SKM-1 (cell line): ENCODE data around the gene DLG5.
A peak's percentile ranks its signal among the peaks of the same experiment; 100 is the strongest.

Experiments
- DNase-seq: peaks from one replicate; lab custom pipeline; 2025; ENCODE audit not compliant: unreplicated experiment; lab: John Stamatoyannopoulos, UW

Gene DLG5

DNA sequence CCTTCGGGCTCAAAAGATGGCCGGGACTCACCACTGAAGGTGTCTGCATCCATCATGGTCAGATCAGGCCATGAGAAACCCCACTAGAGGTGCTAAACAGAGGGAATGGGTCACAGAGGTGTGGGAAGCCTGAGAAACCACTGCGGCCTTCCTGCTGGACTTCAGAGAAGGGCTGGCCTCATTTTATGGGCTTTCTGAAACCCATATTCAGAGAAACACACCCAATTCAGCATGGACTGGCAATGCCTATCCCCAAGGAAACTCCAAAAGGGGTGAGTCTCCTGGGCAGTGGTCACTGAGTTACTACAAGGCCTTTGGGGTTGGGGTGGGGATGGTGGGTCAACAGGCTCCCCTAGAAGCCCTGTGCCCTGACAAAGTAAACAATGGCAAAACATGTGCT lies 58.0 kb downstream of the DLG5 start:
- no peak for DNase-seq

DNA sequence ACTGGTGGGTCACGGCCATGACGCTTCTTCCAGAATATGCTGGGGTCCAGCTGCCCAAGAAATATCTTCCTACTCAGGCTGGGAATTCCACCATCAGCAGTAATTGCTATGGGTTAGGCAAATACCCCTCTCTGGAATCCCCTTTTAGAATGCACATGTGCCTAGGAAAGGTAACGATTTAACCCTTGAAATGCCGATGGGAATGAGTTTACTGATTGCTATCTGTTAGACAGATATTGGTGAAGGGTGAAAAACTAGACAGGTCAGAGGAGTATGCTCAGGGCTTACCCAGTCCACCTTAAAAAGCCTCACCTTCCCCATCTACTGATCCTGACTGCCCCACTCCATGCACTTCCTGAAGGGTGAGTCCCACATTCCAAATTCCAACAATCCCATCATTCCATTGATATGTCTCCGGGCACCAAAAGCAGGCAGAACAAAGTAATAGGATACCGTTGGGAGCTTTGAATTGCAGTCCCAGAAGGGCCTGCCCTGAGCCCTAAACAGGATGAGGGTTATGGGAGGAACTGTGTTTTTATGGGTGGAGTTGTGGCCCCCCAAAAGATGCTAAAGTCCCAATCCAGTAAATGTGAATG lies 59.3 kb downstream of the DLG5 start:
- no peak for DNase-seq

DNA sequence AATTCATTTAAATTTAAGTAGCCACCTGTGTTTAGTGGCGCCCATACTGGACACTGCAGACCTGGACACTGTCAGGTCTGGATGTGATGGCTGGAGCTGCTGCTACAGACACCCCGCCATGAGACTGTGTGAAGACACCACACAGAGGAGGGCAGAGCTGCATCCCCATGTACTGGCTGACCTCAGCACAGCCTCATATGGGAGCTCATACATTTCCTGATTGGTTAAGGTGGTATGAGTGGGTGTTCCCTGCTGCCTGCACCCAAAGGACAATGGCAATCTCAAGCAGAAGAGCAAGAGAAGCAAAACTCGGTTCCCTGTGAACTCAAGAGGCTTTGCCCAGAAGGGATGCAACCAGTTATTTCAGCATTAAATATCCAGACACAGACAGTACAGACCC lies 60.0 kb downstream of the DLG5 start:
- no peak for DNase-seq

DNA sequence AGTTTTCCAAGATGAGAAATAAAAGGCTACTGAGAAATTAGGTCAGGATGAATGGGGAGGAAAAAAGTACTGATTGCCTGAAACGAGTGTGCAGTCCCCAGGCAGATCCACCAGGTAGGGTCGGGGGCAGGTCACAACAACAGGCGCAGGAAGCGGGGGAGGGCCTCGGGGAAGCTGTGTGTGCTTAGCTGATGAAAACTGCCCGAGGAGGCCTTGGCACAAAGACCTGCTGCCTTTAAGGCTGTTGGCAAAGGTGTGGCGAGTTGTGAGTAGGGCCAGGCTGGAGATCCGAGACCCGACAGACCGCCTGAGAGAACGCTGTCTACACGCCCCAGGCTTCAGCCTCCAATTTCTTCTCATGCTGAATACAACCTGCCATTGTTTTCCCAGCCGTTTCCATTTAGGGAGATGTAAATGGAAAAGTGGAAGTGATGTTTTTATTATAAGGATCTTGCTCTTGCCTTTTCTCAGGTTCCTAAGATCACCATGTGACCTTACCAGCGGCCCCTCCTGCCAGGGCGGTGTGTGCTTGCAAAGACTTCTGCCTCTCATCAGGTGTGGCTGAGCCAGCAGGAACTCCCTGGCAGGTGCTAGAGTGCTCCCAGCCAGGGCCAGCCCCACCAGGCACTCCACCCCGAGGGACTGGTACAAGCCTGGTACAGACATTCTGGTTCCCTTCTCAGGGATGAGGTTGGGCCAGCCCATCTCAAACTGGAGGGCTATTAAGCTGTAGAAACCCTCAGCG lies 60.8 kb downstream of the DLG5 start:
- DNase-seq = no peak

DNA sequence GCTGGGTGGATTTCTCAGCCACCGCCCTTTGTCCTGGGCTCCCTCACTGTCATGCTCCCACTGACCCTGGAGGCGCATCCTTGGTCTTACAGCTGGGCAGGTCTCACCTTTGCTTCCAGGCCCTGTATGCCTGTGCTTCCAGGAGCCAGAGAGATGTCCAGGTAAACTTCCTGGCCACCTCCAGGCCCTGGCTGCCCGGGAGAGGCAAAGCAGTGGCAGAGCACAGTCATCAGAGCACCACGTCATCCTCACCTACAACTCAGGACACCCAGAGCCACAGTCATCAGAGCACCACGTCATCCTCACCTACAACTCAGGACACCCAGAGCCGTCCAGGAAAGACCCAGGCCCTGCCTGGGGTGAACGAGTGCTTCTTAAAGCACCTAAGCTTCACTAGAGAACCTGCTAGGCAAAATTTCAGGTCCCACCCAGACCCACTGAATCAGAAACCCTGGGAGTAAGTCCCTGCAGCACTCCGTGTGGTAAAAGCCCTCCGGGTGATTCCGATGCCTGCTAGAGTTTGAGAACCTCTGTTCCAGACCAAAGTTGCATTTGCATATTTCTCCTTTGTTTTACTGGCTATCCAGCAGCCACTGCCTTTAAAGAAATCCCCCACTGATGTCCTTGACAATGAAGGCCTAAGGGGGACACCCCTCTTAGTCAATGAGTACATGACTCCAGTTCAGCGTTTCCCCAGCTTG lies 62.3 kb downstream of the DLG5 start:
- DNase-seq = no peak

DNA sequence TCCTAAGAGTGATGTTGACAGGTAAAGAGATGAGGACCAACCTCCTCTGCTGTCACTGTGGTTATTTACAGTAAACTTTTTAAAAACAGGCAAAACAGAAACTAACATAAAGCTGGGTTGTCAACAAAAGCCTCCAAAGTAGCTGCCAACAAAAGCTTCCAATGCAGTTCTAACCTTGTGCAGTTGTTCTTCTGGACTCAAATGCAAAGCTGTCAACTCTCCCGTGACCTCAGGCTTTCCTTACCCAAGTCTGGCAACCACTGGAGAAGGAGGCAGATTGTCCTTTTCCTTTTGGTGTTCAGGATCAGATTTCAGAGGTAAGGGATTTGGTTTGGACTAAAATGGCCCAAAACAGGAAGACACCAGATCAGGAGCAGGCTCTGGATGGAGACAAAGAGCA lies 63.1 kb downstream of the DLG5 start:
- no peak for DNase-seq

DNA sequence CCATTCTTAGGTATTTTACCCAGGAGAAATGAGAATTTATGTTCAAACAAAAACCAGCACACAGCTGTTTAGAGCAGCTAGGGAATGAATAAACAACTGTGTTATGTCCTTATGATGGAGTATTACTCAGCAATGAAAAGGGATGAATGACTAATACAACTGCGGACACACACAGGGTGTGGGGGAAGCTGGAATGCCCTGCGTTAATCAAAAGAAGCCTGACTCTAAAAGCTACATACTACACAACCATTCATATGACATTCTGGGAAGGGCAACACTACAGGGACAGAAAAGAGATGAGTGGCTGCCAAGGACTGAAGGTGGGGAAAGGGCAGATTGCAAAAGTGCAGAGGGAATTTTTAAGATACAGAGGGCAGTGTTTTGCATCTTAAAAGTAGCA lies 64.0 kb downstream of the DLG5 start:
- DNase-seq = no peak

DNA sequence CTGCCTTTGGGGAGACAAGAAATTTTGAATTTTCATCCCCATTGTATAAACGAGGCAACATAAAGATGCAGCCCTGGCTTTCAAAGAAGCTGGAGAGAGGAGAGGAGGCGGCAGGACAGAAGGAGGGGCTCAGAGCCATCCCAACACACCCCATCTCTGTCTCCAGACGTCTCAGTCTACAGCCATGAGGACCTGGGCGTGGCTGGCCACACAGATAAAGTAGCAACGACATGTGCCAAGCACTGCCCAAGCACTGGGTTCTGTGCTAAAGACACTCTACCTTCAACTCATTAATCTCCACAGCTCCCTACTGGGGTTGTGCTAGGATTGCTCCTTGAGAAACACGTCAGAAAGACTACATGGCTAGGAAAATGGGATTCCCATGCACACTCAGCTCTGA lies 65.2 kb downstream of the DLG5 start:
- no peak for DNase-seq

DNA sequence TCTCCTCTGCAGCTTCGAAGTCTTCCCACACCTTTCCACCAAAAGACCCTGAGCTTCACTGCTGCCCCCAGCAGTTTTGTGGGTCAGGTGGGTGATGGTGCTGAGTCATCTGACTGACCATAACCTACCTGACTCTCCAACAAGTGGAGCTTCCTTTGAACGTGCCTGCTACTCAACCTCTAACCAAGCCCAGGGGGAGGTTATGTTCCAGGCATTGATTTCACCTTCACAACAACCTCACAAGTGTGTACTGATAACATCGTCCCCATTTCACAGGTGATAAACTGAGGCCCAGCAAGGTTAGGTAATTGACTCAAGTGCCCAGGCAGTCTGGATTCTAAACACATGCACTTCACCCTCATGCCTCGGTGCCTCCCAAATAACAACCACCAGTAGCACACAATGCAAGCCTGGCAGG lies 66.7 kb downstream of the DLG5 start:
- no peak for DNase-seq

DNA sequence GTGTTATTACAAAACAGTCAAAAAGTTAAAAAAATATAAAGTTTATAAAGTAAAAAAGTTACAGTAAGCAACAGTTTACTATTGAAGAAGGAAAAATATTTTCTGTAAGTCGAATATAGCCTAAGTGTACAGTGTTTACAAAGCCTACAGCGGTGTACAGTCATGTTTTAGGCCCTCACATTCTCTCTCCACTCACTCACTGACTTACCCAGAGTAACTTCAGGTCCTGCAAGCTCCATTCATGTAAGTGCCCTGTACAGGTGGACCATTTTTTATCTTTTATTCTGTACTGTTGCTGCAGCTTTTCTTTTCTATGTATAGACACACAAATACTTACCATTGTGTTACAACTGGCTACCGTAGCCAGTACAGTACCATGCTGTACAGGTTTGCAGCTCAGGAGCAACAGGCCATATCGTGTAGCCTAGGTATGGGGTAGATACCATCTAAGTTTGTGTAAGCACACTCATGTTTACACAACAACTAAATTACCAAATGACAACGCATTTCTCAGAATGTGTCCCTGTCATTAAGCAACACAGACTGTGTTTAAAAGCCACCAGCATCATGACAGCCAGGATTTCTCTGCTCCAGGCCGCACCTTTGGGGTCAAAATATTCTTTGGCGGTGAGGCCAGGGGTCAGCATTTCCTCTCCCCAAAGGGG lies 67.2 kb downstream of the DLG5 start:
- no peak for DNase-seq

DNA sequence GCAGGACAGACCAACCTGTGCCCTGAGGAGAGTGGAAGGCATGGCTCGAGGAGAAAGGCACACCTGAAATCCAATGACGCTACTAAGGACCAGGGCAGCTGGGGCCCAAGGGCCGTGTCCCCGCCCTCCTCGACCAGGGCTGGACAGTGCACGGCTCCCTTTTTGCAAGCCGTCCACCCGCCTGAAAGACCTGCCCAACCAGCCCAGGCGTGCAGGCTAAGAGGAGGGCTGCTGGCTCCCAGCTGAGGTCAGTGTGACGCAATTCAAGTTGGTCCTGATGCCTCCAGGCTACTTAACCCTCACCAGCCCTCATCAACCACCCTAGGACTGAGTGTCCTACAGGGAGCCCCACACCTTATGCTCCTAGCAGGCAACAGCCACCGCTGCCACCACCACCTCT lies 69.3 kb downstream of the DLG5 start:
- no peak for DNase-seq

DNA sequence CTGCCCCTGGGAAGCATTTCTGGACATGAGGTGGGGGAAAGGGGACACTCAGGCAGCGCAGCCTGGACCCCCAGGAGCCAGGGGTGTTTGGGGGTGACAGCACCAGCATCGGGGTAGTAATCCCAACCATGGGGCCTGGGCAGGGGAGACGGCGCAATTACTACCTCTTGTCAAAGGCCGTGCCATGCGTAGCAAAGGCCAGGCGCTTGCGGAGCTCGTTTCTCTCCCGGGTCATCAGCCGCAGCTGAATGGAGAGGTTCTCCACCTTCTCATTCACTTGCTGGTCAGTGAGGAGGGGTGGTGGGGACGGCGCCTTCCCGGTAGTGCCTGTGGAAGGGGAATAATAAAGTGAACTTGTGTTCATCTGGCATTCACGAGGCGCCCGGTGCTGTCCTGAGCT lies 70.0 kb downstream of the DLG5 start:
- no peak for DNase-seq

DNA sequence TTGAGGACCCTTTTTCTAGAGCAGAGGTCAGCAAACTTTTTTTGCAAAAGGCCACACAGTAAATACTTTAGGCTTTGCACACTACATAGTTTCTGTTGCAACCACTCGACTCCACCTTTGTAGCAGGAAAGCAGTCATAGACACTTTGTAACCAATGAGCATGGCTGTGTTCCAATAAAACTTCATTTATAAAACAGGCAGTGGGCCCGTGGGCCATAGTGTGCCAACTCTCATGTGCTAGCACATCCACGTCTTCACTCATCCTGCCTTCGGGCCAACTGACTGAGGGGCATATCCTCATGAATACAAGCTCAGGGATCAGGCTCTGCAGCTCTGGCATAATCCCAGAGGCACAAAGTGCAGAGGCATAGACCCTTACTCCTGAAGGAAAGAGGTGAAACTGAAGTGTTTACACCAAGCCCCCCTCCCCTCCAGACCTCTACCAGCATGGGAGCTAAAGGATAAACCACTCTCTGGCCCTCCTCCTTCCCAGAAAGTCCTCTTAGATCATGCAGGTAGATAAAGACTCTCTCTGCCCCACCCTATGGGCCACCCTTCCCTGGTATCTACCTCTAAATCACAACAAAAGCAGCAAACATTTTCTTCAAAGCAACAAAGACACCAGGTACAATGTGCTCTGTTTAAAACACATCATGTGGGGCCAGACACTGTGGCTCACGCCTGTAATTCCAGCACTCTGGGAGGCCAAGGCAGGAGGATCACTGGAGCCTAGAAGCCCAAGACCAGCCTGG lies 71.0 kb downstream of the DLG5 start:
- no peak for DNase-seq

DNA sequence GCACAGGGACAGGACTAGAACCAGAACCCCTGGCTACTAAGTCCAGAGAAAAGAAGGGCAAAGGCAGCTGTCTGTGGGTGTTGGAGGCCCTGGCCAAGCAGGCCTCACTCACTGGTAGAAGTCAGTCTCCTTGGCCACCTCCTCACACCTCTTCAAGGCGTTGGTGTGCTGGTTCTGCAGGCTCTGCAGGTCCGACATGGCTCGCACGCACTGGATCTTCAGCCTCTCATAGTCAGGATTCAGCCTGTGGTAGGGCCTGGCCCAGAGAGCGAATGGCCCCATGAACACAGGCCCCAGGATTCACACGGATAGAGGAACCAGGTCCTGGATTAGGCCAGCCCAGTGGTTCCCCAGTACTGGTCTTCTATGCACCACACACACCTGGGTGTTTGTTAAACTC lies 72.4 kb downstream of the DLG5 start:
- no peak for DNase-seq

DNA sequence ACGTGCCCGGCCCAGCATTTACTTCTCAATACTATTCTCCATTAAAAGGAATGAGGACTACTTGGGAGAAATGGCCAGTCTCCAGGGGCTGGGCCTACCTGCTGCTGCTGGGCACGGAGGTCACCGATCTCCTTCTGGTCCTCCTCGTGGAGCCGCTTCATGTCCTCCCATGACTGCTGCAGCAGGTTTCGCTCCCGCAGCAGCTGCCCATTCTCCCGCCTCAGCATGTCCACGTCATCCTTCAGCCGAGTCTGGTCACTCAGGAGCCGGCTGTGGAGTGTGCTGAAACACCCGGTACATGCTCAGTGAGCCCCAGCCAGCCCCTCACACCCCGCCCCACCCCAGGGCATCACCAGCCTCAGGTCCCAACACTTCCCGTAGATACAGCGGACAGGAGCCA lies 73.3 kb downstream of the DLG5 start:
- DNase-seq = no peak

DNA sequence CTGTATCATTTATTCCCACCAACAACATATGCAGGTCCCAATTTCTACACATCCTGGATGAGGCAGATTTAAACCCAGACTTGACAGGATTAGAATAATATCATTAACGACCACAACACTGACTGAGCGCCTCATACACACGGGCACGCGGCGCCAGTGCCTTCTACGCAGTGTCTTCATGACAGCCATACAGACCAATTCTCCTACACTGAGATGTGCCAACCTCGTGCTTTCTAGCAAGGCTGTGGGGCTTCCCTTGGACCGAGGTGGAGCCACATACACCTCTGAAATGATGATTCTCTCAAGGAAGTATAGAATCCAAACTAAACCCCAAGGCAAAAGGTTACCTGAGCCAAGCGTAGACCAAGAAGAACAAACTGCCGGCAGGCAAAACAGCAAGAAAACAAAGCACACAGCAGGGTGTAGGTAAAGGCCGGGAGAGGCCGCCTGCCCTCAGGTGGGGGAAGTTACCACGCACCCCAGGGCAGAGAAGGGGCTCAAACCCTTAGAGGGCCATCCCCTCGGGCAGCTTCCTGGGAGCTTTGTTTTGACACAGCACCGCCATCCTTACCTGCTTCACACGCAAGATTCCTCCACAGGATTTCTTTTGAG lies 75.8 kb downstream of the DLG5 start:
- no peak for DNase-seq

DNA sequence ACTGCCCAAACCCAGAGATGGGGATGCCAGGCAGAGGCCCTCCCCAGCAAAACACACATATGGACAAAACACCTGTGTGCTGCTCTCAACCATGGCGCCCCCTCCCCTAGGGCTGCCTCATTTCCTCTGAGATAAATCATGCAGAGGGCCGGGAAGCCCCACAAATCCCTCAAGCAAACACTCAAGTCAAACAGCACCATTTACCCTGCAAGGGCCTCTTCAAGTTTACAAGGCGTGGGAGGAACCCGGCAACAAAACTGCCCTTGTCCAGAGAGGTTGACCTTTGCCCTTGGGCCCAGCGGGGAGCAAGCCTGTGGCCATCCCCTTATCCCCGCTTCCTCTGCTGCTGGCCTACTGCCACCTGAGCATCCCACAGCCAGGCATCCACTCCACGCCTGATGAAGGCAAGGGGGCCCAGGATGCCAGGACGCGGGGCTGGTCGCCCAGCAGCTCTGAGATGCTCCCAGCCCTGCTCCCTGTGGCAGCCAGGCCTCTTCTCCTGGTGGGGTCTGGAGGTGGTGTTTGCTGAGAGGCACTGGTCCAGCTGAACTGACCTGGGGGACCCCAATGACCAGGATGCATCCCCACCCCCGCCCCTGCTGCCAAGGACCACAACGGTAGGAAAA lies 77.4 kb downstream of the DLG5 start:
- no peak for DNase-seq

DNA sequence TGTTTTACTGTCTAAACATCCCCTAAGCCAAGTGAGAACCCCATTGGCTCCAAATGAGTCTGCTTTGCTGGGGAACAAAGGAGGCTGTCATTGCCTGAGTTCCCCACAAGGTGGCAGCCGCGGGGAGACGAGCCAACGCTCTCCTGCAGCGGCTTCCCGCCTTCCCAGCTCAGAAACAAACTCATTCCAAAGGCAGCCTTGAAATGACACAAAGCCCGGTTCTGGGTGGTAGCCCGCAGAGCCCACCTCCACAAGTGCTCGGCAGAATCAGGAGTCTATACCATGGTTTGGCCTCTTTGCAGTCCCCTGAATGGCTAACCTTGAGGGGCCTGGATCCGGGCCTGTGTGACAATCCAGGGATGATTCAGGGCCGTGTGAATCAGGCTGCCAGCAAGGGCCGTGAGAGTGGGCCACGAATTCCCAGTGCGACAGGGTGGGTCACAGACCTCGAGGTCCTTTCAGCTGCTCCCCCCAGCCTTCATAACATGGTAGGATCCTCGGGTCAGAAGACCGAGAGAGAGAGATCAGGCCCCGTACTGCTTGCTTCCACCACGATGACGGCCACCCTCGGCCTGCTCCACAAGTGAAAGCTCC lies 79.7 kb downstream of the DLG5 start:
- DNase-seq = peak; percentile 15

DNA sequence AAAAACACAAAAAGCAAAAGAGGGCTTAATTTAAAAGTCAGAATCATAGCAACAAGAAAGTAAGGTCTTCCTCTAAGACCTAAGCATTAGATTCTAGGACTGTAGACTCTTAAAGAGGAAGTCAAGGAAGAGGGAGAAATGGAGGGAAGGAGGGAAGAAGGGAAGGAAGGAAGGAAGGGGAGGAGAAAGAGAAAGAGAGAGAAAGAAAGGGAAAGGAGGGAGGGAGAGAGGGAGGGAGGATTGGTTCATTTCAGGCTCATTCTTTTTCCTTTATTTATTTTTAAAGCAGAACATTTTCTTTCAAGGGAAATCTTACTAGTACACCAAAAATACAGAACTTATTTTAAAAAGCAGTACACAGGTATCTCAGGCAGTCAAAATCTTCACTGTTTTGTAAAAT lies 81.1 kb downstream of the DLG5 start:
- no peak for DNase-seq
